Activated B cell treated with CpG ODN at 0.5 μM for 24 hours (primary cell): ENCODE results near the gene B4GALNT4. TPM values are rescaled to one million over a fixed set of nuclear protein-coding genes. Genes with fewer than 3 reads are reported as not detected.

ENCODE experiments used
- ATAC-seq: fragments of 200-7000 bp; cut with Tn5 transposase; one replicate; pipeline ENCODE4 v1.10.0; 2021; ENCODE audit warnings: low read depth, mild to moderate bottlenecking, moderate library complexity
- CTCF ChIA-PET: fragments of 350-600 bp; sonication (Branson Sonifier 250); formaldehyde crosslinking; loops from one replicate; lab custom pipeline; 2021; ENCODE audit warnings: antibody characterized with exemption; lab: Charles Lee
- POLR2A ChIA-PET: fragments of 350-600 bp; sonication (Branson Sonifier 250); formaldehyde crosslinking; loops from one replicate; lab custom pipeline; 2021; ENCODE audit warnings: antibody characterized with exemption; lab: Charles Lee
- DNase-seq: peaks from one replicate; pipeline ENCODE4 v3.0.0; 2022
- H3K27ac Mint-ChIP-seq: one replicate; pipeline ENCODE4 v1.8.0; 2020; ENCODE audit warnings: mixed read lengths
- H3K27me3 Mint-ChIP-seq: one replicate; pipeline ENCODE4 v1.8.0; 2021; ENCODE audit warnings: mixed read lengths
- H3K36me3 Mint-ChIP-seq: one replicate; pipeline ENCODE4 v1.8.0; 2021; ENCODE audit warnings: low read depth, mixed read lengths
- H3K4me1 Mint-ChIP-seq: one replicate; pipeline ENCODE4 v1.8.0; 2021; ENCODE audit warnings: mixed read lengths
- H3K4me3 Mint-ChIP-seq: one replicate; pipeline ENCODE4 v1.8.0; 2020; ENCODE audit warnings: mild to moderate bottlenecking, mixed read lengths
- H3K9me3 Mint-ChIP-seq: one replicate; pipeline ENCODE4 v1.8.0; 2020; ENCODE audit warnings: mixed read lengths
- CTCF ChIP-seq: fragments of 200-600 bp; IDR thresholded peaks from one replicate; pipeline ENCODE4 v1.8.0; 2022; ENCODE audit warnings: antibody characterized with exemption, mild to moderate bottlenecking
- intact Hi-C: fragments of 100-400 bp; cut with micrococcal nuclease; formaldehyde crosslinking; loops from one replicate; pipeline ENCODE4 v1.15.1; 2024
- total RNA-seq: library from RNA; stranded (reverse); gene quantifications from 2 replicates; pipeline ENCODE4 v1.2.3, GENCODE V29; 2022

B4GALNT4 gene
- total RNA-seq, 1 donor from 2014 or later, result not detected

GRCh38 chr11:391117-392017 lies 22.1 kb downstream of the B4GALNT4 start:
- Mint-ChIP-seq H3K27me3 (no peaks in the 10 kb centered on the region), H3K4me1 (peaks cover 8% of the 10 kb centered on the region), H3K9me3 (peaks cover 7% of the 10 kb centered on the region), H3K4me3 (no peak overlapping the region), H3K36me3 (no peaks in the 10 kb centered on the region), H3K27ac (no peak overlapping the region)
- no peak for ATAC-seq
- intact Hi-C loops, result no loop called here
- POLR2A ChIA-PET, result no interaction called here
- TF ChIP-seq CTCF, result no peak
- no peak for DNase-seq
- CTCF ChIA-PET, result no interaction called here

DNA sequence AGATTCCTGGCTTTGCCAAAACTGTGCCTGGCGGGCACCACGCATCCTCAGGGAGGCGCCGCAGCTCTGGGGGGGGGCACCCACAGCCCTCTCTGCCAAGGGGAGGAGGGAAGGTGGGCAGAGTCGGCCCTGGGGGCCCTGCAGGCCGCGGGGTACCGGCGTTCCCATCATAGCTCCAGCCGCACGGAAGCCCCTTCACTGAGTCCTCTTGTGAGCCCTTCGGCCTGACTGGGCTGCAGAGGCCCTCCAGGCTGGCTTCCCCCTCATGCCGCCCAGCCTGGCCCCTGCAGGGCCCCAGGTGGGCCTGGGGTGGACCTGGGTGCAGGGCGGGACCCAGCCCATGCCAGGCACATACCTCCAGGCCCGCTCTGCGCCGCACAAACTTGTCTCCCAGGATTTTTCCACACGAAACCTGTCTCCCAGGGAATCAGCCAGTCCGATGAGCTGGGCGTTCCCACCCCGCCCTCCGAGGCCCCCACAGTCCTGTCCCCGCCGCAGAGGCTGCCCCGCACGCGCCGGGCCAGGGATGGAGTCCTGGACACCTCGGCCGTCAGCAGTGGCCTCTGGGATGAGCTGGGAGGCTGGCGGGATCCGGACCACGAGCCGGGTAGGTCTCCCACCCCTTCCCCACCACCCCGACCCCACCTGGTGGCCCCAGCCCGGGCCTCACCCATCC lies 22.9 kb downstream of the B4GALNT4 start:
- DNase-seq (no peak), ATAC-seq (no peak)
- POLR2A ChIA-PET, result no interaction called here
- H3K4me1 Mint-ChIP-seq, result peaks cover 6% of the 10 kb centered on the region
- no peaks in the 10 kb centered on the region for H3K36me3 Mint-ChIP-seq
- H3K4me3 Mint-ChIP-seq, result no peak overlapping the region
- no peak for TF ChIP-seq CTCF
- intact Hi-C loops, result no loop called here
- CTCF ChIA-PET, result no interaction called here
- H3K9me3 Mint-ChIP-seq, result peaks cover 1% of the 10 kb centered on the region
- H3K27ac Mint-ChIP-seq, result no peak overlapping the region
- H3K27me3 Mint-ChIP-seq, result no peaks in the 10 kb centered on the region

- no peak overlapping the region for H3K4me3 Mint-ChIP-seq
- ATAC-seq (no peak), DNase-seq (no peak)
- H3K9me3 Mint-ChIP-seq, result no peaks in the 10 kb centered on the region
- intact Hi-C loops, result no loop called here
- no peak for TF ChIP-seq CTCF
- no peaks in the 10 kb centered on the region for H3K36me3 Mint-ChIP-seq
- H3K27me3 Mint-ChIP-seq, result no peaks in the 10 kb centered on the region
- H3K4me1 Mint-ChIP-seq, result no peaks in the 10 kb centered on the region
- no peak overlapping the region for H3K27ac Mint-ChIP-seq
- CTCF ChIA-PET, result no interaction called here
- POLR2A ChIA-PET, result no interaction called here
These were observed 24.1 kb downstream of the B4GALNT4 start for GRCh38 chr11:393219-394033.

DNA sequence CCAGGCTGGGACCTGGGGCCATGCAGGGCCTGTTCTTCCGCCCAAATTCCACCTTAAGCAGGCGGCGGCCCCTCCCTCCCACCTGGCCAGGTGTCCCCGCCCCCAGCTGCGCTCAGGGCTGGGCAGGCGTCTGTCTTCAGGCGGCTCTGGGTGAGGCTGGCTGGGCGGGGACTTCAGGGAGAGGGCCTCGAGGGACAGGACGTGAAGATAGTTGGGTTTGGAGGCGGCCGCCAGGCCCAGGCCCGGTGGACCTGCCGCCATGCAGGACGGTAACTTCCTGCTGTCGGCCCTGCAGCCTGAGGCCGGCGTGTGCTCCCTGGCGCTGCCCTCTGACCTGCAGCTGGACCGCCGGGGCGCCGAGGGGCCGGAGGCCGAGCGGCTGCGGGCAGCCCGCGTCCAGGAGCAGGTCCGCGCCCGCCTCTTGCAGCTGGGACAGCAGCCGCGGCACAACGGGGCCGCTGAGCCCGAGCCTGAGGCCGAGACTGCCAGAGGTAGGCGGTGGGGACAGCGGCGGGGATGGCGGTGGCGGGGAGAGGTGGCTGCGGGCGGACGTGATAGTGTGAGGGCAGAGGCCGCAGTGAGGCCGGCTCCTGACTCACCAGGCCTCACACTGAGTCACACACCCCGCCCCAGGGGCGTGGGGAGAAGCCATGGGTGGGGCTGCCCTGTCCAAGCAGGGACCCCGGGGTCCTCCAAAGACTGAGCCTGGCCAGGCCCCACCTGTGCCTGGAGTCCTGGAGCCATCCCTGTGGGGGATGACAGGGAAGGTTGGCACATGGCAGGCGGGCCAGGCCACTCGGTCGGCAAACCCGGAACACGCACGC lies 24.9 kb downstream of the B4GALNT4 start, which contains the start of gene PKP3:
TSS of gene PKP3 (plus strand) at position 176 of the 824 bp plus-strand sequence. CDS start at position 260, 84 bp downstream.
- POLR2A ChIA-PET, result no interaction called here
- intact Hi-C loops, result no loop called here
- TF ChIP-seq CTCF, result no peak
- no peak within 1 kb of the TSS for H3K4me3 Mint-ChIP-seq
- no peaks in the 10 kb centered on the region for H3K4me1 Mint-ChIP-seq
- no peaks in the 10 kb centered on the region for H3K9me3 Mint-ChIP-seq
- CTCF ChIA-PET, result no interaction called here
- no peaks in the 10 kb centered on the region for H3K27me3 Mint-ChIP-seq
- H3K27ac Mint-ChIP-seq, result no peak within 1 kb of the TSS
- ATAC-seq (no peak), DNase-seq (no peak)
- H3K36me3 Mint-ChIP-seq, result no peaks in the 10 kb centered on the region
